Measurements from ENCODE around the gene PPP1R13B. TPM values are rescaled to one million over a fixed set of nuclear protein-coding genes. Genes with fewer than 3 reads are reported as not detected.

The PPP1R13B gene
- polyA plus RNA-seq, 2 of the 4 experiments (the other 2 are of a cell fraction) = 2.2 to 2.7 TPM

- Histone ChIP-seq H3K4me2 (no peak overlapping the region), H3K9me3 (no peaks in the 10 kb centered on the region), H3K4me1 (no peaks in the 10 kb centered on the region), H3K4me3 (no peak overlapping the region), H3K27ac (no peak overlapping the region)
- WGBS (ENCODE audit: missing lambda C conversion rate) = 90% methylated on average over 12 of the region's 12 CpGs
- ChIA-PET POLR2A (no interaction called here), CTCF (interaction anchor here (1.4 kb wide), 1 partner anchor 9 kb away, joined by 4 read pairs; no protein-coding TSS in a partner anchor)
- no peak for DNase-seq (ENCODE audit: low read depth in 1 of 2, low spot score in 1 of 2)
- no peak for TF ChIP-seq FOSL2 (IDR thresholded peaks at IDR 0.05)
- TF ChIP-seq FOSL2 (CRISPR knock-in tag; IDR thresholded peaks at IDR 0.05) = no peak
- no peak for TF ChIP-seq KDM1A (IDR thresholded peaks at IDR 0.05; ENCODE audit: low read depth)
- no peak for ATAC-seq
- no peak for FAIRE-seq
Measured at GRCh38 chr14:103728721-103729120, 118.7 kb downstream of the PPP1R13B start.

GRCh38 chr14:103728141-103728540 is 119.2 kb downstream of the PPP1R13B start:
- Histone ChIP-seq H3K4me3 (no peak overlapping the region), H3K9me3 (no peaks in the 10 kb centered on the region), H3K4me1 (no peaks in the 10 kb centered on the region), H3K4me2 (no peak overlapping the region), H3K27ac (no peak overlapping the region)
- TF ChIP-seq EP300 (IDR thresholded peaks at IDR 0.05) (no peak), HEYL (CRISPR knock-in tag; IDR thresholded peaks at IDR 0.05) (no peak), FOXS1 (CRISPR knock-in tag; IDR thresholded peaks at IDR 0.05) (no peak), ATOH8 (CRISPR knock-in tag; IDR thresholded peaks at IDR 0.05; ENCODE audit: low read depth) (no peak), USF2 (IDR thresholded peaks at IDR 0.05) (no peak), NPAS2 (CRISPR knock-in tag; IDR thresholded peaks at IDR 0.05; ENCODE audit: borderline replicate concordance) (no peak), TP53 (CRISPR knock-in tag; IDR thresholded peaks at IDR 0.05) (no peak), POLR2A (IDR thresholded peaks at IDR 0.05; ENCODE audit: low read length) (no peak), MAX (IDR thresholded peaks at IDR 0.05) (no peak), REST (IDR thresholded peaks at IDR 0.05) (no peak), E2F6 (IDR thresholded peaks at IDR 0.05; ENCODE audit: borderline replicate concordance, low read depth) (no peak), HES2 (IDR thresholded peaks at IDR 0.05) (no peak), FOSB (CRISPR knock-in tag; IDR thresholded peaks at IDR 0.05) (no peak), NR3C1 (IDR thresholded peaks at IDR 0.05) (no peak), HOXB13 (CRISPR knock-in tag; IDR thresholded peaks at IDR 0.05; ENCODE audit: low read depth) (no peak), CTCF (IDR thresholded peaks at IDR 0.05) (no peak), CBX8 (IDR thresholded peaks at IDR 0.05) (no peak), NFE2L2 (conservative IDR thresholded peaks at IDR 0.05; ENCODE audit: low read length) (no peak)
- ChIA-PET CTCF (interaction anchor here (1.4 kb wide), 1 partner anchor 9 kb away, joined by 4 read pairs; no protein-coding TSS in a partner anchor), POLR2A (no interaction called here)
- FAIRE-seq (no peak), ATAC-seq (no peak), DNase-seq (ENCODE audit: low read depth in 1 of 2, low spot score in 1 of 2) (no peak)
- 91% methylated on average over 19 of the region's 19 CpGs for WGBS (ENCODE audit: missing lambda C conversion rate)

Data from A549 (cell line).